Activated T-cell treated with anti-CD3 and anti-CD28 coated beads for 24 hours (primary cell): ENCODE results near the gene ALDH2.
"Not testable (repeated sequence)": the region's sequence is repeated elsewhere in the genome, so short reads cannot be mapped to it uniquely, and the experiment has no call there.

Source experiments
- DNase-seq: peaks from one replicate; pipeline ENCODE4 v3.0.0-alpha.2; 2020; ENCODE audit warnings: low read depth

Gene ALDH2

GRCh38 chr12:111789779-111790178, 23.0 kb downstream of the ALDH2 start:
- DNase-seq = no peak

- no peak for DNase-seq
Measured at GRCh38 chr12:111791507-111791906, 24.8 kb downstream of the ALDH2 start.

GRCh38 chr12:111792155-111792855, 25.6 kb downstream of the ALDH2 start:
- DNase-seq = no peak

- DNase-seq = no peak
Measured at GRCh38 chr12:111792856-111793235, 26.1 kb downstream of the ALDH2 start.

GRCh38 chr12:111798182-111798581, 31.4 kb downstream of the ALDH2 start:
- DNase-seq = no peak

GRCh38 chr12:111799758-111800157, 33.0 kb downstream of the ALDH2 start:
- DNase-seq = no peak

- DNase-seq = no peak
Measured at GRCh38 chr12:111803038-111803626, 36.4 kb downstream of the ALDH2 start.

- DNase-seq = no peak
Measured at GRCh38 chr12:111803851-111804250, 37.1 kb downstream of the ALDH2 start.

- no peak for DNase-seq
Measured at GRCh38 chr12:111806304-111806703, 39.6 kb downstream of the ALDH2 start.

- no peak for DNase-seq
Measured at GRCh38 chr12:111807232-111807631, 40.5 kb downstream of the ALDH2 start.

GRCh38 chr12:111812881-111813741, 46.4 kb downstream of the ALDH2 start:
- DNase-seq = peak; percentile 50

- DNase-seq = no peak
Measured at GRCh38 chr12:111816065-111816615, 49.4 kb downstream of the ALDH2 start.

- not testable (repeated sequence) for DNase-seq
Measured at GRCh38 chr12:111816898-111817297, 50.2 kb downstream of the ALDH2 start.

- no peak for DNase-seq
Measured at GRCh38 chr12:111818340-111818739, 51.6 kb downstream of the ALDH2 start.

- DNase-seq = no peak
Measured at GRCh38 chr12:111819191-111820158, 52.7 kb downstream of the ALDH2 start.

GRCh38 chr12:111820828-111821227, 54.1 kb downstream of the ALDH2 start:
- DNase-seq = not testable (repeated sequence)

GRCh38 chr12:111822886-111823285, 56.2 kb downstream of the ALDH2 start:
- DNase-seq = no peak

- no peak for DNase-seq
Measured at GRCh38 chr12:111823891-111824290, 57.2 kb downstream of the ALDH2 start.

- not testable (repeated sequence) for DNase-seq
Measured at GRCh38 chr12:111824312-111824711, 57.6 kb downstream of the ALDH2 start.

- no peak for DNase-seq
Measured at GRCh38 chr12:111825509-111825908, 58.8 kb downstream of the ALDH2 start.

- no peak for DNase-seq
Measured at GRCh38 chr12:111826316-111826715, 59.6 kb downstream of the ALDH2 start.
